Measurements from ENCODE around the gene ZBTB47.

The ZBTB47 gene

DNA sequence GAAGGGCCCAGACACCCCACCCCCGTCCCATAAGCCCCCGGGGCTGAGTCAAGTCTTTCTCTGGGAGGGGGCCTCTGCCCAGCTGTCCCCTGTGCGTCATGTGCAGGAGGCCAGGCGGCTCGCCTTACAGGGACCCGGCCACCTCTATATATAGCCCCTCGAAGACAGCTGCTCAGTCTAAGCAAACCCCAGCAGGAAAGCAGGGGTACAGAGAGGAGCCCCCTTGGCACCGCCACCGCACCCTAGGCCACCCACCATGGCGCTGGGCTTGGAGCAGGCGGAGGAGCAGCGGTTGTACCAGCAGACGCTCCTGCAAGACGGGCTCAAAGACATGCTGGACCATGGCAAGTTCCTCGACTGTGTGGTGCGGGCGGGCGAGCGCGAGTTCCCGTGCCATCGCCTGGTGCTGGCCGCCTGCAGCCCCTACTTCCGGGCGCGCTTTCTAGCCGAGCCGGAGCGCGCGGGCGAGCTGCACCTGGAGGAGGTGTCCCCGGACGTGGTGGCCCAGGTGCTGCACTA, 31.9 kb downstream of the ZBTB47 start, which contains the start of gene KLHL40:
Gene KLHL40, plus strand, starts transcription at position 175 of the 519 bp plus-strand sequence. Its CDS starts 82 bp downstream, at position 257.
- DNase-seq (ENCODE audit: low spot score) = no peak

DNA sequence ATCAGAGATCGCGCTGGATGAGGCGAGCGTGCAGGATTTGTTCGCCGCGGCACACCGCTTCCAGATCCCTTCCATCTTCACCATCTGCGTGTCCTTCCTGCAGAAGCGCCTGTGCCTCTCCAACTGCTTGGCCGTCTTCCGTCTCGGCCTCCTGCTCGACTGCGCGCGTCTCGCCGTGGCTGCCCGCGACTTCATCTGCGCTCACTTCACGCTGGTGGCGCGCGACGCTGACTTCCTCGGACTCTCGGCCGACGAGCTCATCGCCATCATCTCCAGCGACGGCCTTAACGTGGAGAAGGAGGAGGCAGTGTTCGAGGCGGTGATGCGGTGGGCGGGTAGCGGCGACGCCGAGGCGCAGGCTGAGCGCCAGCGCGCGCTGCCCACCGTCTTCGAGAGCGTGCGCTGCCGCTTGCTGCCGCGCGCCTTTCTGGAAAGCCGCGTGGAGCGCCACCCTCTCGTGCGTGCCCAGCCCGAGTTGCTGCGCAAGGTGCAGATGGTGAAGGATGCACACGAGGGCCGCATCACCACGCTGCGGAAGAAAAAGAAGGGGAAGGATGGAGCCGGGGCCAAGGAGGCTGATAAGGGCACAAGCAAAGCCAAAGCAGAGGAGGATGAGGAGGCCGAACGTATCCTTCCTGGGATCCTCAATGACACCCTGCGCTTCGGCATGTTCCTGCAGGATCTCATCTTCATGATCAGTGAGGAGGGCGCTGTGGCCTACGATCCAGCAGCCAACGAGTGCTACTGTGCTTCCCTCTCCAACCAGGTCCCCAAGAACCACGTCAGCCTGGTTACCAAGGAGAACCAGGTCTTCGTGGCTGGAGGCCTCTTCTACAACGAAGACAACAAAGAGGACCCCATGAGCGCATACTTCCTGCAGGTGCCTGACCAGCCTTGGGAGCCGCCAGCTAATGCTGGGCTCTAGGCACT, 32.7 kb downstream of the ZBTB47 start:
- DNase-seq (ENCODE audit: low spot score) = no peak

DNA sequence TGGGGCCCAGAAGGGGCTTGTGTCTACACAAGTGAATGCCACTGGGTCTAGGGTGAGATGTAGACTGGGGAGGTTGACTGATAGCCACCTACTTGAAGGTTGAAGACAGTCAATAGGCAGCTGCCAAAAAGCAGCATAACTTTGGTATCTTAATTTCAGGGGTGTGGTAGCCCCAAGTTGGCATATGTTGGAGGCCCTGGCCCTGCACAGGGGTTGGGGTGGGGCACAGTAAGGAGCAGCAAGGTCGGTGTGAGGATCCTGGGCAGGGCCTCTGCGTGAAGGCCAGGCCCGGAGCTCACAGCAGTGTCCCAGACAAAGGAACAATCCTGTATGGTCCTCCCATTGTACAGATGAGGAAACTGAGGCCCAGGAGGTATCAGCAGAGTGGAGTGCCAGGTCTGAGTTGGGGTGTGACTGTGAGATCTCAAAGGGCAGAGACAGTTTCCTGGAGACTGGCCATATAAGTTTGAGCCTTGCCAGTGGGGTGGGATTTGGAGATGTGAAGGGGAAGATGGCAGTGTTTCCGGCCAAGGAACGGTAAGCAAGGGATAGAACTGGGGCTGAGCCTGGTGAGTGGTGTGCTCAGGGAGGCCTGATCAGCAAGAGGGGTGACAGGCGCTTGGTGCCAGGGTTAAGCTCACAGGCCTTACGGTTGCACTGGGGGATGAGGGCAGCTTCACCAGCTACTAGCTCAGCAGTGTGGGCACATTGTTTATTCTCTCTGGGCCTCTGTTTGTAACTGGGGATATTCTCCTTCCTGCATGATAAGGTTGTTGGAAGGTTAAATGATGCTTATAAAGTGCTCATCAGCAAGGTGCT, 33.5 kb downstream of the ZBTB47 start:
- DNase-seq (ENCODE audit: low spot score) = no peak

DNA sequence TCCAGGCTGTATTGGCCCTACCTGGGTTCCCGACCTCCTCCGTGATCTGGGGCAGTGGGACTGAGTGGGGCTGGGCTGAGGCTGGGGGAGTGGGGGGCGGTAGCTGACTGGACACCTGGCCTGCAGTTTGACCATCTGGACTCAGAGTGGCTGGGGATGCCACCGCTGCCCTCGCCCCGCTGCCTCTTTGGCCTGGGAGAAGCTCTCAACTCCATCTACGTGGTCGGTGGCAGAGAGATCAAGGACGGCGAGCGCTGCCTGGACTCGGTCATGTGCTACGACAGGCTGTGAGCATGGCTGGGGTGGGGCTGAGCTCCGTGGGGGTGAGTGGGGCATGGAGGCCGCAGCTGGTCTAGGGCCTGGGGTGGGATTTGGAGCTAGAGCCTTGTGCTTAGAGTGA, 34.5 kb downstream of the ZBTB47 start:
- no peak for DNase-seq (ENCODE audit: low spot score)

DNA sequence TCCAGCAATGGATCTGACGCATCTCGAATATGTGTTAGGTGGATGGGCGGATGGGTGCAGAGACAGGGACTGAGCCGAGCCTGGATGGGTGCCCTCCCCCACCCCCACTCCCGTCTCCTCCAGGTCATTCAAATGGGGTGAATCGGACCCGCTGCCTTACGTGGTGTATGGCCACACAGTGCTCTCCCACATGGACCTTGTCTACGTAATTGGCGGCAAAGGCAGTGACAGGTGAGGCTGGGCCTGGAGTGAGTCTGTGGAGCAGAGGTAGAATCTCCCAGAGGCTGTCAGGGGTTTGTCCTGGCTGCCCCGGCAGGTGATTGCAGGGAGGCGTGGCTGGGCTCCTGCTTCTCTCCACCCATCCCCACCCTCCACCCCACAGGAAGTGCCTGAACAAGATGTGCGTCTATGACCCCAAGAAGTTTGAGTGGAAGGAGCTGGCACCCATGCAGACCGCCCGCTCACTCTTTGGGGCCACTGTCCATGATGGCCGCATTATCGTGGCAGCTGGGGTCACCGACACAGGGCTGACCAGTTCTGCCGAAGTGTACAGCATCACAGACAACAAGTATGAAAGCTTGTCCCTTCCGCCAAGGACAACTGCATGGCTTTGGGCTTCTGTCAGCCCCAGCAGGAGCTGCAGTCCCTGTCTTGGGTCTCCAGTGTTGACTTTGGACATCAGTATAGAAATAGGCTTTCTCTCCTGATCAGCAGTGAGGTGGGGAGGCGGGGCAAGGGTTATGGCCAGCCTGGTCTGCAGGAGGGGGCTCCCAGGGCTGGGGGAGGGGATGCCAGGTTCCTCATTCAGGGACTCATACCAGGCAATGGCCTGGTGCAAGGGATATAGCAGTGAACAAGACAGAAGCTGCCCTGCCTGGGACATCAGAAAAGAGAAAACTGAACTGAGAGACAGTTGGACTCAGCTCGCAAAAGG, 35.3 kb downstream of the ZBTB47 start:
- no peak for DNase-seq (ENCODE audit: low spot score)

DNA sequence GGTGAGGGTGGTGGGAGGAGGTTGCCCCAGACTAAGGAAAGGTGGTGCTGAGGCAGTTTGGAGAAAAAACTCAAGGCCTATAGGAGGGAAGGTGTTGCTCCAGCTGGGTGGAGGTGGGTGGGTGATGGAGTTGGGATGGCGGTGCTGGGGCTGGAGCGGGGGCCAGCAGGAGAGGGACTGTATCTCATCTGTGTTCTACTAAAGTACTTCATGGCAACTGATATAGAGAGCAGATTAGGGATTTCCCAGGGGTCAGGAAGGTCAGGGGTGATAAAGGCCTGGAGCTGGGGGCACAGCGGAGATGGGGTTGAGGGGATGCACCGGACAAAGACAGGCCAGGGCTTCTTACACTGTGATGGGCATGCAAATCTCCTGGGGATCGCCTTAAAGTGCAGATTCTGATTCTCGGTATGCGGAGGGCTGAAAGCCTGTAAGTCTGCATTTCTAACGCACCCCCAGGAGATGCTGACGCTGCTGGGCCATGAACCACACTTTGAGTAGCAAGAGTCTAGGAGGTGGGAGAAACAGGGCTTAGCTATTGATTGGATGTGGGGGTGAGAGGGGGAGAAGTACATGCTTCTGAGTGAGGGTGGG, 36.0 kb downstream of the ZBTB47 start:
- no peak for DNase-seq (ENCODE audit: low spot score)

DNA sequence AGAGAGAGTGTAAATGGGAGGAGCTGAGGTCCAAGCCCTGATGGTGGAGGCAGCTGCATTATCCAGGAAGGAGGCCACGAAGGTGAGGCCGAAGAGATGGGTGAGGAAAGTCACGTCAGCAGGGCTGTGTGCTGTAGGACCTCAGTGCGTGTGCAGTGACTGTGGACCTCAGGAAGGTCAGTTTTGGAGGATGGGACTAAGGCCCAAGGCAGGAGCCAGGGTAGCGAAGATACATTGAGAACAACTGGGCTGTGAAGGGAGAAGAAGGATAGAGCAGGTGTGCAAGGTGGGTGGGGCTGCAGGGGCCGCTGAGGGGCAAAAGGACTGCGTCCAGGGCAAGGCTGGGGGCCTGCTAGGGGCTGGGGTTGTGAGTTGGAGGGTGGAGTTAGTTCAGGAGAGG, 36.7 kb downstream of the ZBTB47 start:
- DNase-seq (ENCODE audit: low spot score) = no peak

DNA sequence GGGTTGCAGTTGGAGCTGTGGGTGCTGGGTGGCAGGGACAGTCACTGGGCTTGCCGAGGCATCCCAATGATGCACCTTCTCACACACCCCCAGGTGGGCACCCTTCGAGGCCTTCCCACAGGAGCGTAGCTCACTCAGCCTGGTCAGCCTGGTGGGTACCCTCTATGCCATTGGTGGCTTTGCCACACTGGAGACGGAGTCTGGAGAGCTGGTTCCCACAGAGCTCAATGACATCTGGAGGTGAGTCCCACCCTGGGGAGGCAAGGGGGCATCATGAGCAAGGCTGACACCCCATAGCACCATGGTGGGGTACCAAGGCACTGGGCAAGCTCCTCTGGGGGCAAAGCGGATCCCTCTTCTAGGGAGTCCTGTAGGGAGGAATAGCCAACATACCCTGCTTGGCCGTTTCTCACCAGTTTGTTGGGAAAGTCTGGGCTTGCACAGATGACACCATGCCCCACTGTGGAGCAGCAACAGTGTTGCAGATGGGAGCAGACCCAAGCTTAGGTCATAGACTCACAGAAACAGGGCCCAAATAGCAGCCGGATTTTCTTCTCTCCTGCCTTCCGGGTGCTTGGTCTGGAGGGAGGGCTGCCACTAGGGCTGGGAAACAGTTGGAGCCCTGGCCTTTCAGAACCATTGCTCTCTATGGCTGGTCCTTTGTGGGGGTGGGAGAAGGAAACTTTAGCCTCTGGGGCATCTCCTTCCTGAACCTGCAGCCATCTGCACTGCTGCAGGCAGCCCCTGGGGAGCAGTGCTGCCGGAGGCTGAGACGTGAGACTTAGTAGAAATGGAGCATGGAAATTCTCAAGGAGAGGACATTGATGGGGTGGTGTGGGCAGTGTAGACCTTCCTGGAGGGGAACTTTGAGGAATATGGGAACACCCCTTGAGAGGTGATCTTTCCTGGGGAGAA, 37.5 kb downstream of the ZBTB47 start:
- DNase-seq (ENCODE audit: low spot score) = no peak

DNA sequence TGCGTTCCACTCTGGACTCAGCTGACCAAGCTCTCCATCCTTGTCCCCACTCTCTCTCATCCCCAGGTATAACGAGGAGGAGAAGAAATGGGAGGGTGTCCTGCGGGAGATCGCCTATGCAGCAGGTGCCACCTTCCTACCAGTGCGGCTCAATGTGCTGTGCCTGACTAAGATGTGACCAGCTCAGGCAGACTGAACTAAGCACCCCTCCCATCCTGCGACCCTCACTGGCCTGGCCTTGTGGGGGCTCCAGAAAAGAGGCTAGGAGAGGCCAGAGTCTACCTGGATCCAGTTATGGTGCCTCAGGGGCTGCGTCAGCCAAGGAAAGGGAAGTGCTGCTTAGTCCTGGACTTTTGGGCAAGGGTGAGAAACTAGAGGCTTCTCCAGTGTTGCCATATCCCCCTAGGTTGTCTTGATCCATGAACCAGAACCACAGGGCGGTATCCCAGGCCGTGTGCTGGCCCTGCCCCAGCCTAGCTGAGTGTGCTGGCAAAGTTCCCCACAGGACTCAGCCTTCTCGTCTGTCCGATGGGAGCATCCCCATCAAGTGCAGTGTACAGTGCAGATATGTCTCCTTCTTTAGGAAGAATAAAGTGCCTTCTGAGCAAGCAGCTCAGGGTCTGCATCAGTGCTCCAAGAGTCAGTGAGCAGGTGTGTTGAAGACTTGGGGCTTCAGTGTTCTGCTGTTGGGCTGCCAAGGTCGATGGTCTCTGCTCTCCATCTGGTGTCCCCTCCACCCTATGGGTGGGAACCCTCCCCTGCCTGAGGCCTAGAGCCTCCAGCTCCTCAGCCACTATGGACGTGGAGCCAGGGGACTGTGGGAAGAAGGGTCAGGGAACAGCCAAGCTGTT, 38.5 kb downstream of the ZBTB47 start:
- no peak for DNase-seq (ENCODE audit: low spot score)

DNA sequence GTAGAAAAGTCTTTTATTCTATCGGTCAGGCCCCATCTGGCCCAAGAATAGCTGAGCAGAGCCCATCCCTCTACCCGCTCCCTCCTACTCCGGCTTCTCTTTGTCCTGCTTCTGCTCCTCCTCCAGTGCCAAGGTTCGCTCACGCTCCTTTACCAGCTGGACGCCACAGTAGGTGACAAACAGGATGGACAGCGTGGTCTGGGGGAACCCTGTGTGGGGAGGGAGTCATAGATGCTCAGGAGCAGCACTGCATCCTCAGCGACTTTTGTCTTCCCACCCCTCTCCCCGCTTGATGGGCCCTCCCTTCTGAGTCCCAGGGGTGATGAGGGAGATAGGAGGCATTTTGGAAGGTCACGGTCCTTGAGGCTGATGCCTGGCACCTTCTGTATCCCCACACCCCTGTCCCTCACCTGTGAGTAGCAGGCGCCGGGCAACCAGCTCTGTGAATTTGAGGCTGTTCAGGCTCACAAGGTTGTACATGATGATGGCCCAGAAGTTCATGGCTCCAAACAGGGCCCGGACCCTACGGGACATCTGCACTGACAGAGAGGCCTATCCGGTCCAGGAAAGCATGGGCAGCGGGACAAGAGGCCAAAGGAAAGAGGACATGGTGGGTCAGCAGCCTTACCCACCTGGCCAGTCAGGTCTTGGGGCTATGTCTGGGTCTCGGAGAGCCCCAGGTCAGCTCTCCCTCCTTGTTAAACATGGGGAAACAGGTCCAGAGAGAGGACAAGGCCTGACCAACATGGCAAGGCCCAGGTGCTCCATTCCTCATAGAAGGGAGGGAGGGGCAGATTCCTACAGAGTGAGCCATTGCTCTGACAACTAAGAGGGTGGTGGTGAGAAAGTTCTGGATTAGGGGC, 39.4 kb downstream of the ZBTB47 start:
- no peak for DNase-seq (ENCODE audit: low spot score)

DNA sequence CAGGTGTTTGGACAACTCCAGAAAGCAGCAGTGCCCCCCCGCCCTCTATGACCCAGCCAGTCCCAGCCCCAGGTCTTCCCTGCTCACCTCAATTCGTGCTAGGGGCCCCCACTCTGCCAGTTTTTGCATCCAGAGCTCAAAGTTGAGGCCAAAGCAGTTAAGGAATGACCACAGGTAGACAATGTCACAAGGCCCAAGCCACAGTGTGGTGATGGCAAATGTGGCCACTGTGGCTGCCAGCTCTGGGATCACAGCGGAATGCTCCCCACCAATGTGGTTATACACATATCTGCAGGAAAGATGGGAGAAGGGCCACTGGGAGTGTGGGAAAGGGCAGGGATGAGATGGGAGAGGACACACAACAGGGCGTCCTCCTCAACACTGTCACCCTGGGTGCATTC, 40.0 kb downstream of the ZBTB47 start:
- no peak for DNase-seq (ENCODE audit: low spot score)

DNA sequence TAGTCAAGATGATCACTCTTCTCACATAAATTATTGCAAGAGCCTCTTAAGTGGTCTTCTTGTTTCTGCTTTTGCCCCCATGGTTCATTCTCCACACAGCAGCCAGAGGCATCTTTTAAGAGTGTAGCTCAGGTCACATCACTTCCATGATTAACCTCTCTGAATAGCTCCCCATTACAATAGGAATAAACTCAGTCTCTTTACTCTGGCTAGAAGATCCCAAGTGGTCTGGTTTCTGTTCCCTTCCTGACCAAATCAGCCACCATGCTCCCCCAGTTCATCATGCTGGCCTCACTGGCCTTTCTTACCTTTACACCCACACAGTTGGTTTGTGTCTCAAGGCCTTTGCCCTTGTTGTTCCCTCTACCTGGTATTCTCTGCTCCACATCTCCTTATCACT, 40.9 kb downstream of the ZBTB47 start:
- no peak for DNase-seq (ENCODE audit: low spot score)

DNA sequence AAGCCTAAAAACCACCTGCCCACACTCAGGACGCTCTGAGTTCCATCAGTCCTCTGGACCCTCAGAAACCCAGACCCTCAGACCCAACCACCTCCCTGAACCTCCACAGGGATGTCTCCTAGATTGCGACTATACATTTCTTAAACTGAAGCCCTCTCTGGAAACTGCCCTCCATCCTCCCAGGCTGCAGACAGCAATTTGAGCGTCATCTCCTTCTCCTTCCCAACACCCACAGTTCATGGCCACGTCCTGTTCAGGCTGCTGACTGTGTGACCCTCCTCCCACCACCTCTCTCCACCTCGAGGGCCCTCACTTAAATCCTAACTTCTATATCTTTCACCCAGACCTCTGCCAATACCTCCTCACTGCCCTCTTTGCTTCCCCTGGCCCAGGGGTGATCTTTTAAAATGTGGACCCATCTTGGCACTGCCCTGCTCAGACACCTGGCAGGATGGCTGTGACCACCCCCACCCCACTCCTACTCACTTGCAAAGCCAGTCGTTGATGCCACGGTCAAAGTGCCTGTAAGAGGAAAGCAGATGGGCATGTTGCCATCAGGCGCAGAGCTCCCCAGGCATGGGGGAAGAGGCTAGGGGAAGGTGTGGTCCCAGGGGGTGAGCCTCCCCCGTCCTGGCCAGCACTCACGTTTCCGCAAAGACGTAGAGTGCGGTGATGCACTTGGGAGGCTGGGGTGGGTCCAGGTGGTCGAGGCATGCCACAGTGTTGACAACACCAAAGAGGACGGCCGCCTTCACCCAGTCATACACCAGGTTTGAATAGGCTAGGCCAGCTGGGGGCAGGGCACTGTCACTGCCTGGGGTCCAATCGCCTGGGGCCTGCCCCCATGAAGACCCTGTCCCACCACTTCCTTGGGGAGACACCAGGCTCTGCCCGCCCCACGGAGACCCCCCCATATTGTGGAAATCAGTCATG, 43.1 kb downstream of the ZBTB47 start:
- DNase-seq (ENCODE audit: low spot score) = no peak

DNA sequence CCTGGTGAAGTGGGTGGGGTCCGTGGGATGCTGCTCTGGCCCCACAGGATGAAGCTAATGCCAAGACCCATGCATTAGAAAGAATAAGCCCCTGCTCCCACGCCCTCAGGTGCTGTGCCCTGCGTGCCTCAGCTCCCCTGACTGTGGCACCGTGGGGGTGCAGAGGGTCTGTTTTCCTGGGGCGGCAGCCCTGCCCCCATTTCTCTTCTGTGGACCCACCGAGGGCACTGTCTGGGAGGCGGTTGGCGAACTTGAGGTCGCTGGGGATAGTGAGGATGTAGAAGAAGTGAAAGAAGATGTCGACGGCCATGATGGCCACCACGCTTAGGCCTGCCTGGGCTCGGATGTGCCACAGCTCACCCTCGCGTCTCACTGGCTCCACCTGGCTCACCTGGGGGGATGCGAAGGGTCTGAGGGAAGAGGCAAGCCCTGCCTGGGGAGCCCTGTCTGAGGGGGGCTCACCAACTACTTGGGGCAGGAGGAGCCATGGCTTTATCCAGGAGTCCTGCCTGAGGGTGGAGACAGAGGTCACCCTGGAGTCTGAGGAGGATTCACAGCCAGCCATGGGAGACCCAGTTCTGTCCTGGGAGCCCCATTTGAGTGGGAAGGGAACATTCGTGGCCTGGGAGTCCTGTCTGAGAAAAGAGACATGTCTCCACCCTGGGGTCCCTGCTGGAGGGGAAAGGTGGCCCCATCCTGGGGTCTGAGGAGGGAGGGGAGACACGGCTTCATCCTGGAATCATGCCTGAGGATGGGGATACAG, 44.0 kb downstream of the ZBTB47 start:
- DNase-seq (ENCODE audit: low spot score) = no peak

DNA sequence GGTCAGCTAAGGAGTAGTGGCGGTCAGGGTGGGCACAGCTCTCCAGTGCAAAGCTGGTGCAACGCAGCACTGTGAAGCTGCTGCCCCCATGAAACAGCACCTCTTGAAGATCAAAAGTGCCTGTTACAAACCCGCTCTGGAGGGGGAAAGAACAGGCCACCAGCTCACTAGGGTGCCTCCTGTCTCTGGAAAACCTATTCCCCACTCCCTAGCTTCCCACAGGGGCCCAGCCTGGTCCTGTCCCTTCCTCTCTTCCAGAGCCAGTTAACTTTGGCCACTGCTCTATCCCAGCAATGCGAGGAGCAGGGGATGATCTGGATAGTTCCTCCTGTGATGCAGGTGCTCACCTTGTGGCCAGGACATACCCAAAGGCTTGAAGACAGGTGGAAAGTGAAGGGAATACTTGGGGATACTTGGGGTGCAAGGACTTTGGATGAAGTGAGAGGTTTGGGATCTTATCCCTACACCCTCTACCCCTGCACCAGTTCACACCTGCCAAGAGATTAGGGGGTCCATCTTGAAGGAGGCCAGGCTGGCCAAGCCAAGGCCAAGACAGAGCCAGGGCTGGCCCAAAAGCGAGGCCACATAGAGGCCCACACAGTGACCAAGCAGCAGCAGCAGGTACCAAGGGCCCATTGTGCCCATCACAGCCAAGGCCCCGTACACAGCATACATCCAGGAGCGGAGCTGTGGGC, 44.9 kb downstream of the ZBTB47 start:
- no peak for DNase-seq (ENCODE audit: low spot score)

DNA sequence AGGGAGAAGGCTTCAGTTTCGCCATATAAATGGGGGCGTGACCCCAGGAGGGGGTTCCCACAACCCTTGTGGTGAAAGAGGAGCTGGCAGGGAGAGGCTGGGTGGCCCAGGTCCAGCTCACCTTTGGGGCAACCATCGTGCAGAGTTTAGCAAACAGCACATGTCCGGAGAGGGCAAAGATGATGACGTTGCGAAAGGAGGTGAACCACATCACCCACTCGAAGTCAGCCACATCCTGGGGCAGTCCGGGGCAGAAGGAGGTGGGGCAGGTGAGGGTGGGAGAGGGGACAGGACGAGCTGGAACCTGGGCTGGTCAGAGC, 45.4 kb downstream of the ZBTB47 start:
- no peak for DNase-seq (ENCODE audit: low spot score)
